Activated T-helper 1 cell treated with anti-CD3 and anti-CD28 coated beads, Interleukin-12 subunit alpha, Interleukin-12 subunit beta, Interleukin-2, Interleukin-4 antibody, amounts not matched to agents 30 ng/mL and 10 ng/mL and 1 ng/mL, durations not matched to agents 14 hours and 24 hours and 36 hours (primary cell): ENCODE data around the gene CARD19. TPM values are rescaled to one million over a fixed set of nuclear protein-coding genes. Genes with fewer than 3 reads are reported as not detected.
A peak's percentile ranks its signal among the peaks of the same experiment; 100 is the strongest.

Experiments
- DNase-seq: peaks from one replicate; pipeline ENCODE4 v3.0.0; 2021; ENCODE audit warnings: low spot score
- H3K27ac Mint-ChIP-seq: one replicate; pipeline ENCODE4 v1.8.0; 2021; ENCODE audit warnings: mild to moderate bottlenecking, mixed read lengths
- H3K27me3 Mint-ChIP-seq: one replicate; pipeline ENCODE4 v1.8.0; 2022; ENCODE audit warnings: mild to moderate bottlenecking, moderate library complexity, mixed read lengths; ENCODE audit not compliant: insufficient read depth
- H3K36me3 Mint-ChIP-seq: one replicate; pipeline ENCODE4 v1.8.0; 2021; ENCODE audit warnings: low read depth, mixed read lengths
- H3K4me1 Mint-ChIP-seq: one replicate; pipeline ENCODE4 v1.8.0; 2021; ENCODE audit warnings: low read depth, mixed read lengths
- H3K4me3 Mint-ChIP-seq: one replicate; pipeline ENCODE4 v1.8.0; 2021; ENCODE audit warnings: mild to moderate bottlenecking, moderate library complexity, mixed read lengths
- H3K9me3 Mint-ChIP-seq: one replicate; pipeline ENCODE4 v1.8.0; 2021; ENCODE audit warnings: mixed read lengths
- intact Hi-C: fragments of 100-400 bp; cut with micrococcal nuclease; formaldehyde crosslinking; loops from one replicate; pipeline ENCODE4 v1.15.1; 2024
- total RNA-seq: library from RNA; stranded (reverse); gene quantifications from 2 replicates; pipeline ENCODE4 v1.2.3, GENCODE V29; 2022

The CARD19 gene
- total RNA-seq, 1 donor from 2014 or later = 41.7 TPM

GRCh38 chr9:93124793-93125192 is 28.8 kb downstream of the CARD19 start:
- Mint-ChIP-seq H3K27ac (no peak overlapping the region), H3K9me3 (no peaks in the 10 kb centered on the region), H3K27me3 (no peaks in the 10 kb centered on the region), H3K4me1 (peaks cover 36% of the 10 kb centered on the region), H3K36me3 (peaks cover 38% of the 10 kb centered on the region), H3K4me3 (no peak overlapping the region)
- no peak for DNase-seq
- intact Hi-C loops = no loop called here

- Mint-ChIP-seq H3K27ac (peak overlapping the region; percentile 68), H3K4me3 (no peak overlapping the region), H3K9me3 (no peaks in the 10 kb centered on the region), H3K27me3 (no peaks in the 10 kb centered on the region), H3K4me1 (peaks cover 33% of the 10 kb centered on the region), H3K36me3 (peaks cover 35% of the 10 kb centered on the region)
- intact Hi-C loops = no loop called here
- DNase-seq = no peak
Measured at GRCh38 chr9:93125331-93125894, 29.4 kb downstream of the CARD19 start.

- DNase-seq = no peak
- H3K9me3 Mint-ChIP-seq = no peaks in the 10 kb centered on the region
- intact Hi-C loops = no loop called here
- no peaks in the 10 kb centered on the region for H3K27me3 Mint-ChIP-seq
- peaks cover 41% of the 10 kb centered on the region for H3K4me1 Mint-ChIP-seq
- H3K36me3 Mint-ChIP-seq = peaks cover 33% of the 10 kb centered on the region
- peak overlapping the region; percentile 70 for H3K27ac Mint-ChIP-seq
- peak overlapping the region; percentile 30 for H3K4me3 Mint-ChIP-seq
Measured at GRCh38 chr9:93126151-93126781, 30.2 kb downstream of the CARD19 start.

- H3K4me3 Mint-ChIP-seq = no peak overlapping the region
- no peaks in the 10 kb centered on the region for H3K9me3 Mint-ChIP-seq
- H3K27ac Mint-ChIP-seq = peak overlapping the region; percentile 70
- H3K36me3 Mint-ChIP-seq = peaks cover 32% of the 10 kb centered on the region
- intact Hi-C loops = no loop called here
- no peak for DNase-seq
- no peaks in the 10 kb centered on the region for H3K27me3 Mint-ChIP-seq
- peaks cover 47% of the 10 kb centered on the region for H3K4me1 Mint-ChIP-seq
Measured at GRCh38 chr9:93126825-93127368, 30.9 kb downstream of the CARD19 start.

GRCh38 chr9:93127395-93127911 is 31.4 kb downstream of the CARD19 start:
- DNase-seq = no peak
- H3K9me3 Mint-ChIP-seq = no peaks in the 10 kb centered on the region
- no peaks in the 10 kb centered on the region for H3K27me3 Mint-ChIP-seq
- peaks cover 33% of the 10 kb centered on the region for H3K36me3 Mint-ChIP-seq
- intact Hi-C loops = no loop called here
- peak overlapping the region; percentile 70 for H3K27ac Mint-ChIP-seq
- H3K4me3 Mint-ChIP-seq = no peak overlapping the region
- H3K4me1 Mint-ChIP-seq = peaks cover 53% of the 10 kb centered on the region

- no peak for DNase-seq
- Mint-ChIP-seq H3K4me3 (no peak overlapping the region), H3K4me1 (peaks cover 60% of the 10 kb centered on the region), H3K9me3 (no peaks in the 10 kb centered on the region), H3K27me3 (no peaks in the 10 kb centered on the region), H3K27ac (peak overlapping the region; percentile 72), H3K36me3 (peaks cover 37% of the 10 kb centered on the region)
- intact Hi-C loops = no loop called here
Measured at GRCh38 chr9:93128011-93128714, 32.1 kb downstream of the CARD19 start.

- peaks cover 40% of the 10 kb centered on the region for H3K36me3 Mint-ChIP-seq
- intact Hi-C loops = no loop called here
- H3K4me1 Mint-ChIP-seq = peaks cover 62% of the 10 kb centered on the region
- H3K27me3 Mint-ChIP-seq = no peaks in the 10 kb centered on the region
- peak overlapping the region; percentile 72 for H3K27ac Mint-ChIP-seq
- DNase-seq = no peak
- H3K4me3 Mint-ChIP-seq = no peak overlapping the region
- H3K9me3 Mint-ChIP-seq = no peaks in the 10 kb centered on the region
Measured at GRCh38 chr9:93128715-93129224, 32.8 kb downstream of the CARD19 start.

- Mint-ChIP-seq H3K27ac (peak overlapping the region; percentile 18), H3K36me3 (peaks cover 35% of the 10 kb centered on the region), H3K4me3 (peak overlapping the region; percentile 22), H3K9me3 (no peaks in the 10 kb centered on the region), H3K27me3 (no peaks in the 10 kb centered on the region), H3K4me1 (peaks cover 62% of the 10 kb centered on the region)
- DNase-seq = no peak
- intact Hi-C loops = no loop called here
Measured at GRCh38 chr9:93129286-93129685, 33.3 kb downstream of the CARD19 start.

GRCh38 chr9:93129691-93130500 is 33.9 kb downstream of the CARD19 start:
- no peaks in the 10 kb centered on the region for H3K9me3 Mint-ChIP-seq
- DNase-seq = no peak
- intact Hi-C loops = loop anchor here (10.0 kb wide), 1 partner anchor 365 kb away; the partner anchor contains the start of gene BICD2
- H3K27ac Mint-ChIP-seq = peak overlapping the region; percentile 52
- H3K4me1 Mint-ChIP-seq = peaks cover 67% of the 10 kb centered on the region
- H3K4me3 Mint-ChIP-seq = peak overlapping the region; percentile 42
- H3K36me3 Mint-ChIP-seq = peaks cover 31% of the 10 kb centered on the region
- H3K27me3 Mint-ChIP-seq = peaks cover 1% of the 10 kb centered on the region

- Mint-ChIP-seq H3K27ac (peak overlapping the region; percentile 52), H3K4me3 (peak overlapping the region; percentile 94), H3K36me3 (peaks cover 25% of the 10 kb centered on the region), H3K27me3 (peaks cover 2% of the 10 kb centered on the region), H3K4me1 (peaks cover 69% of the 10 kb centered on the region), H3K9me3 (no peaks in the 10 kb centered on the region)
- intact Hi-C loops = loop anchor here (10.0 kb wide), 1 partner anchor 366 kb away; the partner anchor contains the start of gene BICD2
- no peak for DNase-seq
Measured at GRCh38 chr9:93130861-93131481, 35.0 kb downstream of the CARD19 start.

- H3K27me3 Mint-ChIP-seq = peaks cover 2% of the 10 kb centered on the region
- intact Hi-C loops = loop anchor here (10.0 kb wide), 1 partner anchor 367 kb away; the partner anchor contains the start of gene BICD2
- no peaks in the 10 kb centered on the region for H3K9me3 Mint-ChIP-seq
- DNase-seq = no peak
- H3K4me1 Mint-ChIP-seq = peaks cover 63% of the 10 kb centered on the region
- H3K4me3 Mint-ChIP-seq = peak overlapping the region; percentile 94
- peaks cover 21% of the 10 kb centered on the region for H3K36me3 Mint-ChIP-seq
- H3K27ac Mint-ChIP-seq = peak overlapping the region; percentile 91
Measured at GRCh38 chr9:93131599-93132286, 35.7 kb downstream of the CARD19 start.
